ENCODE results near the gene MTCP1. TPM values are rescaled to one million over a fixed set of nuclear protein-coding genes. Genes with fewer than 3 reads are reported as not detected.

MTCP1 gene
- total RNA-seq, 2 donors from 2014 or later, result 2.6 to 3.0 TPM

DNA sequence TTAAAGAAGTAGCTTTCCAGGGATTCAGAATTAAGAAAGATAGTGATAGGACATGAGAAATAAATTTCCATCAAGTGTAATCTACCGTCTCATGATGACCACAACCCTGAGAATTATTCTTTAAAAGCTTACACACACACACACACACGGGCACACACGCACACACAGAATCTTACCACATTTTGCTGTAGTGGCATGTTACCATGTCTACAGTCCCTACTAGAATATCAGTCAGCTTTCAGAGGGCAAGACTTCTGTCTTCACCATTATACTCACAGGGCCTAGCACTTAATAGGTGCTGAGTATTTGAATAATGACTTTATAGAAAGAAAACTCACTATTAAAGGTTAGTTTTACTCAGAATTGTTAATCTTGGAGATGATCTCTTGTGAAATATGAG lies 15.4 kb downstream of the MTCP1 start:
- Histone ChIP-seq H3K4me1 (peaks cover 21% of the 10 kb centered on the region), H3K9me3 (no peaks in the 10 kb centered on the region), H3K36me3 (replicated peaks in 1 of 2; ENCODE audit: insufficient read depth in 1 of 2, low read depth in 2 of 2) (no peaks in the 10 kb centered on the region), H3K27ac (no peak overlapping the region), H3K4me3 (no peak overlapping the region), H3K27me3 (no peaks in the 10 kb centered on the region)
- ATAC-seq, result no peak
- intact Hi-C loops (cut with DNase I), result loop anchor here (10.0 kb wide), 1 partner anchor 71 kb away; no protein-coding TSS in a partner anchor
- no peak for DNase-seq
- TF ChIP-seq, protein P1, sequence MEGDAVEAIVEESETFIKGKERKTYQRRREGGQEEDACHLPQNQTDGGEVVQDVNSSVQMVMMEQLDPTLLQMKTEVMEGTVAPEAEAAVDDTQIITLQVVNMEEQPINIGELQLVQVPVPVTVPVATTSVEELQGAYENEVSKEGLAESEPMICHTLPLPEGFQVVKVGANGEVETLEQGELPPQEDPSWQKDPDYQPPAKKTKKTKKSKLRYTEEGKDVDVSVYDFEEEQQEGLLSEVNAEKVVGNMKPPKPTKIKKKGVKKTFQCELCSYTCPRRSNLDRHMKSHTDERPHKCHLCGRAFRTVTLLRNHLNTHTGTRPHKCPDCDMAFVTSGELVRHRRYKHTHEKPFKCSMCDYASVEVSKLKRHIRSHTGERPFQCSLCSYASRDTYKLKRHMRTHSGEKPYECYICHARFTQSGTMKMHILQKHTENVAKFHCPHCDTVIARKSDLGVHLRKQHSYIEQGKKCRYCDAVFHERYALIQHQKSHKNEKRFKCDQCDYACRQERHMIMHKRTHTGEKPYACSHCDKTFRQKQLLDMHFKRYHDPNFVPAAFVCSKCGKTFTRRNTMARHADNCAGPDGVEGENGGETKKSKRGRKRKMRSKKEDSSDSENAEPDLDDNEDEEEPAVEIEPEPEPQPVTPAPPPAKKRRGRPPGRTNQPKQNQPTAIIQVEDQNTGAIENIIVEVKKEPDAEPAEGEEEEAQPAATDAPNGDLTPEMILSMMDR (IDR thresholded peaks at IDR 0.05), result no peak
- no peak for TF ChIP-seq POLR2A (IDR thresholded peaks at IDR 0.05)
- WGBS, 2 donors, result 82 to 83% methylated on average over 3 of the region's 3 CpGs

DNA sequence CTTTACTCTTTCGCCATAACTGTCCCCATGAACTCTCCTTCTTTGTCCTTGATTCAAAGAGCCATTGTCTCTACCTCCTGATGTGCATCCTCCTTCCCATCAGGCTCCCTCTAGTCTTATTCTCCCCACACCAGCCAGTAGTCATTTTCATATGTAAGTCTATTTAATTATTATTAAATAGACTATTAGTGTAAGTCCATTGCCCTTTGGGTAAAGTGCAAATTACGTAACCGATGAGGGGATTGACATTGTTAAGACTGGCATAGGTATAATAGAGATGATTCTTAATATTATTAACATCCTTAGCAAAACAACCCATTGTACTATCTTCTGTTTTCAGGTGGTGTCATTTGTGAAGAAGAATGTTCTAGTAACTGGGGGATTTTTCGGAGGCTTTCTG lies 16.7 kb downstream of the MTCP1 start:
- Histone ChIP-seq H3K27ac (peak overlapping the region in 1 of 4 donors; percentile 75), H3K36me3 (replicated peaks in 1 of 2; ENCODE audit: insufficient read depth in 1 of 2, low read depth in 2 of 2) (no peaks in the 10 kb centered on the region), H3K9me3 (no peaks in the 10 kb centered on the region), H3K27me3 (no peaks in the 10 kb centered on the region), H3K4me3 (no peak overlapping the region), H3K4me1 (peaks cover 21% of the 10 kb centered on the region)
- ATAC-seq (no peak), DNase-seq (no peak)
- no peak for TF ChIP-seq POLR2A (IDR thresholded peaks at IDR 0.05)
- TF ChIP-seq, protein P1 (IDR thresholded peaks at IDR 0.05), result no peak
- WGBS, 2 donors, result 86 to 98% methylated on average over 4 of the region's 4 CpGs
- intact Hi-C loops (cut with DNase I), result loop anchor here (10.0 kb wide), 1 partner anchor 69 kb away; no protein-coding TSS in a partner anchor

DNA sequence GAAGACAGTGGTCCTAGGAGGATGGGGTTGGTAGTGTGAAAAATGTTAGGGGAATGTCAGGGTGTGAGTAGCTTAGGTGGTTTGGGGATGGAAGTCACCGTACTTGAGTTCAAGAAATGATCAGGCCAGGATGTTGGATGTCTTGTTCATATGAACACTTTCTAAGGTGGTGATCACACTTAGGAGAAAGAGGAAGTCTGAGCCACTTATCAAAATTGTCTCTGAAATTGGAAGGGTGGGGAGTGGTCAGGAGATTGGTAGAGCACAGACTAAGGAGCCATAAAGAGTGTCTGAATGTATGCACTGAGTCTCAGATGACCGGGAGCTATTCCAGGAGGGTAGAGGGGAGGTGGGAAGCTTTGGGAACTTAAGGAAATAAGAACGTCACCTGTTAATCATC lies 17.3 kb downstream of the MTCP1 start:
- peak overlapping the region in 2 of 4 donors; percentile 50 to 75 for H3K27ac ChIP-seq
- WGBS, 2 donors, result 92 to 97% methylated on average over 3 of the region's 3 CpGs
- DNase-seq, result no peak
- peaks cover 27% of the 10 kb centered on the region for H3K4me1 ChIP-seq
- H3K4me3 ChIP-seq, result no peak overlapping the region
- TF ChIP-seq, protein P1 (IDR thresholded peaks at IDR 0.05), result no peak
- no peak for TF ChIP-seq POLR2A (IDR thresholded peaks at IDR 0.05)
- H3K36me3 ChIP-seq (replicated peaks in 1 of 2; ENCODE audit: insufficient read depth in 1 of 2, low read depth in 2 of 2), result no peaks in the 10 kb centered on the region
- no peaks in the 10 kb centered on the region for H3K27me3 ChIP-seq
- H3K9me3 ChIP-seq, result no peaks in the 10 kb centered on the region
- intact Hi-C loops (cut with DNase I), result loop anchor here (10.0 kb wide), 1 partner anchor 69 kb away; no protein-coding TSS in a partner anchor
- no peak for ATAC-seq

GRCh38 chrX:155052738-155053498 lies 18.0 kb downstream of the MTCP1 start:
- intact Hi-C loops (cut with DNase I), result loop anchor here (10.0 kb wide), 1 partner anchor 68 kb away; no protein-coding TSS in a partner anchor
- Histone ChIP-seq H3K27me3 (no peaks in the 10 kb centered on the region), H3K4me1 (peaks cover 34% of the 10 kb centered on the region), H3K4me3 (no peak overlapping the region), H3K36me3 (replicated peaks in 1 of 2; ENCODE audit: insufficient read depth in 1 of 2, low read depth in 2 of 2) (no peaks in the 10 kb centered on the region), H3K27ac (peak overlapping the region; percentile 35 to 75 (median 43)), H3K9me3 (no peaks in the 10 kb centered on the region)
- ATAC-seq, result no peak
- TF ChIP-seq POLR2A (IDR thresholded peaks at IDR 0.05), result no peak
- TF ChIP-seq, protein P1 (IDR thresholded peaks at IDR 0.05), result no peak
- DNase-seq, result no peak
- 25 to 33% methylated on average over 4 of the region's 5 CpGs for WGBS, 2 donors
